Measurements from ENCODE around the gene GUCY2F. TPM values are rescaled to one million over a fixed set of nuclear protein-coding genes. Genes with fewer than 3 reads are reported as not detected.

The GUCY2F gene
- polyA plus RNA-seq, 1 donor (not counting 4 experiments of a cell fraction or from before 2014, with no cell fraction given) = not detected

DNA sequence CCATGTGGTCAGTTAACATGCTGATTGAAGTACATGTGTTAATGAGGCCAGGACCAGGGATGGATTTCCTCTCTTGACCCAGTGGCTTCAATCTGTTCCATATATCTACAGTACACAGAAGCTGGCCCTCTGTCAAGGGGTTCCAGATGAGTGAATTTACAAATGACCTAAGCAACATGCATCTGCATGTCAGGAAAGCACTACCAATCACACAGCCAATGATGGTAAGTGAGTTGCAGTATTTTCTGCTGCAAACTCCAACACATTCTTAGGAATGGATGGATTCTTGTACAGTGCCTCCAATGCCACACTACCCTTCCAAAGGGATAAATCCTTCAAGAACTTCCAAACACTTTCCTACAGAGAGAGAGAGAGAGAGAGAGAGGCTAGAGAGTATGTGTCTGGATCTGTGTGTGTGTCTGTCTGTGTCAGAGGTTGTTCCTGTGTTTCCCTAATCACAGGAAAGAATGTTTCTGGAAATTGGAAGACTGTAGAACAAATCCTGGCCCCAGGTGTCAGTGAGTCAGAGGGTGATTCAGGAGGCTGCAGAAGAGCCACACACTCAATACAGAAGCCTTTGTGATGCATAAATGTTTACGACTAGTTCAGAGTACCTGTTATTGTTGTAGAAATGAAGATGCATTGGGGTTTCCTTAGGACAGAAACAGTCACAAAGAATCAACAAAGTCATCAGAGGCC lies 107.5 kb downstream of the GUCY2F start:
- Histone ChIP-seq H3K27me3 (ENCODE audit: control insufficient read depth, extremely low read depth, insufficient read depth, low read length) (no peaks in the 10 kb centered on the region), H3K27ac (ENCODE audit: control insufficient read depth, insufficient read depth, low read length) (peak overlapping the region; percentile 44), H3K36me3 (ENCODE audit: control insufficient read depth in 2 of 2, extremely low read depth in 1 of 2, insufficient read depth in 2 of 2, low read length in 2 of 2) (no peaks in the 10 kb centered on the region), H3K79me2 (ENCODE audit: control insufficient read depth, insufficient read depth, low read length) (no peaks in the 10 kb centered on the region), H3K4me3 (ENCODE audit: control insufficient read depth in 2 of 3, extremely low read depth in 1 of 3, insufficient read depth in 2 of 3, low read depth in 1 of 3, low read length in 3 of 3) (no peak overlapping the region), H3K9me1 (ENCODE audit: control insufficient read depth, extremely low read depth, insufficient read depth, low read length) (no peaks in the 10 kb centered on the region), H3K9me3 (ENCODE audit: control insufficient read depth, low read depth, low read length) (no peaks in the 10 kb centered on the region), H3K4me1 (ENCODE audit: control insufficient read depth, extremely low read depth, insufficient read depth, low read length) (peaks cover 18% of the 10 kb centered on the region), H2AFZ (ENCODE audit: control insufficient read depth, low read length) (peak overlapping the region; percentile 40), H3K9ac (ENCODE audit: control insufficient read depth, extremely low read depth, insufficient read depth, low read length) (no peak overlapping the region), H3K4me2 (ENCODE audit: control insufficient read depth, extremely low read depth, insufficient read depth, low read depth, low read length) (peak overlapping the region; percentile 57), H4K20me1 (ENCODE audit: control insufficient read depth, extremely low read depth, insufficient read depth, low read length) (no peaks in the 10 kb centered on the region)
- DNase-seq (ENCODE audit: low read depth, low spot score) = no peak
- FAIRE-seq = peak; percentile 83
- TF ChIP-seq, protein P1, sequence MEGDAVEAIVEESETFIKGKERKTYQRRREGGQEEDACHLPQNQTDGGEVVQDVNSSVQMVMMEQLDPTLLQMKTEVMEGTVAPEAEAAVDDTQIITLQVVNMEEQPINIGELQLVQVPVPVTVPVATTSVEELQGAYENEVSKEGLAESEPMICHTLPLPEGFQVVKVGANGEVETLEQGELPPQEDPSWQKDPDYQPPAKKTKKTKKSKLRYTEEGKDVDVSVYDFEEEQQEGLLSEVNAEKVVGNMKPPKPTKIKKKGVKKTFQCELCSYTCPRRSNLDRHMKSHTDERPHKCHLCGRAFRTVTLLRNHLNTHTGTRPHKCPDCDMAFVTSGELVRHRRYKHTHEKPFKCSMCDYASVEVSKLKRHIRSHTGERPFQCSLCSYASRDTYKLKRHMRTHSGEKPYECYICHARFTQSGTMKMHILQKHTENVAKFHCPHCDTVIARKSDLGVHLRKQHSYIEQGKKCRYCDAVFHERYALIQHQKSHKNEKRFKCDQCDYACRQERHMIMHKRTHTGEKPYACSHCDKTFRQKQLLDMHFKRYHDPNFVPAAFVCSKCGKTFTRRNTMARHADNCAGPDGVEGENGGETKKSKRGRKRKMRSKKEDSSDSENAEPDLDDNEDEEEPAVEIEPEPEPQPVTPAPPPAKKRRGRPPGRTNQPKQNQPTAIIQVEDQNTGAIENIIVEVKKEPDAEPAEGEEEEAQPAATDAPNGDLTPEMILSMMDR (optimal IDR thresholded peaks at IDR 0.05 in 1 of 3, IDR thresholded peaks at IDR 0.05 in 1 of 3, conservative IDR thresholded peaks at IDR 0.05 in 1 of 3; ENCODE audit: extremely low read depth in 1 of 3, insufficient read depth in 2 of 3, low read length in 3 of 3) = no peak
- TF ChIP-seq EZH2 (IDR thresholded peaks at IDR 0.05; ENCODE audit: low read length) = no peak
- dilution Hi-C loops (cut with MboI; ENCODE audit: extremely low pct_ligation_motif_present, low sequenced_read_pairs) = no loop called here

DNA sequence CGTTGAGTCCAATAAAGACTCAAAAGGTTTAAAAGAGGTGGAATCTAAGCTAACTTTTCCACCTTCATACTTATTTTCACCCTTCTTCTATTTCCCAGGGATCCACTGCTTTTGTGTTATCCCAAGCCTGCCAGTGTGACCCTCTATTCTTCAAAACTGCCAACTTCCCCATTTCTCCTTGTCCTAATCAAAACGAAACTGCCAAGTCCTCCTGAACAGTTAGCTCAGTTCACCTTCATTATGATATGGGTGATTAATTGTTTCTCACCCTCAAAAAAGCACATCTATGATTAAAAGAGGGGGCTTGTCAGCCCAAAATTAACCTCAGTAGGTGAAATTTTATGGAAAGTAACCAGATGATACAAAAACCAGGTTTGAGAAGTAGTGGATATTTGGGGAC lies 108.4 kb downstream of the GUCY2F start:
- Histone ChIP-seq H4K20me1 (ENCODE audit: control insufficient read depth, extremely low read depth, insufficient read depth, low read length) (no peaks in the 10 kb centered on the region), H3K27me3 (ENCODE audit: control insufficient read depth, extremely low read depth, insufficient read depth, low read length) (no peaks in the 10 kb centered on the region), H3K9ac (ENCODE audit: control insufficient read depth, extremely low read depth, insufficient read depth, low read length) (no peak overlapping the region), H3K36me3 (ENCODE audit: control insufficient read depth in 2 of 2, extremely low read depth in 1 of 2, insufficient read depth in 2 of 2, low read length in 2 of 2) (no peaks in the 10 kb centered on the region), H3K79me2 (ENCODE audit: control insufficient read depth, insufficient read depth, low read length) (no peaks in the 10 kb centered on the region), H3K4me3 (ENCODE audit: control insufficient read depth in 2 of 3, extremely low read depth in 1 of 3, insufficient read depth in 2 of 3, low read depth in 1 of 3, low read length in 3 of 3) (no peak overlapping the region), H3K9me1 (ENCODE audit: control insufficient read depth, extremely low read depth, insufficient read depth, low read length) (no peaks in the 10 kb centered on the region), H3K4me1 (ENCODE audit: control insufficient read depth, extremely low read depth, insufficient read depth, low read length) (peaks cover 18% of the 10 kb centered on the region), H3K9me3 (ENCODE audit: control insufficient read depth, low read depth, low read length) (no peaks in the 10 kb centered on the region), H3K27ac (ENCODE audit: control insufficient read depth, insufficient read depth, low read length) (no peak overlapping the region), H2AFZ (ENCODE audit: control insufficient read depth, low read length) (no peak overlapping the region), H3K4me2 (ENCODE audit: control insufficient read depth, extremely low read depth, insufficient read depth, low read depth, low read length) (no peak overlapping the region)
- TF ChIP-seq, protein P1 (optimal IDR thresholded peaks at IDR 0.05 in 1 of 3, IDR thresholded peaks at IDR 0.05 in 1 of 3, conservative IDR thresholded peaks at IDR 0.05 in 1 of 3; ENCODE audit: extremely low read depth in 1 of 3, insufficient read depth in 2 of 3, low read length in 3 of 3) = no peak
- TF ChIP-seq EZH2 (IDR thresholded peaks at IDR 0.05; ENCODE audit: low read length) = no peak
- FAIRE-seq (no peak), DNase-seq (ENCODE audit: low read depth, low spot score) (no peak)
- dilution Hi-C loops (cut with MboI; ENCODE audit: extremely low pct_ligation_motif_present, low sequenced_read_pairs) = no loop called here

Data from keratinocyte (primary cell).